ENCODE measurements around the gene TAMALIN.

GRCh38 chr12:52013626-52014310, 7.0 kb downstream of the TAMALIN start:
- TF ChIP-seq POLR2A (IDR thresholded peaks at IDR 0.05) (no peak), POLR2AphosphoS5 (IDR thresholded peaks at IDR 0.05) (no peak)

All from gastroesophageal sphincter (tissue), 2 donors.